Lower leg skin (tissue), 3 donors: Measurements from ENCODE around the gene CFB.

Experiments used
- CTCF ChIP-seq, 3 donors: fragments of 450-650 bp; IDR thresholded peaks; one replicate each; pipeline ENCODE4 v1.5.1; 2016; ENCODE audit warnings: antibody characterized with exemption in 3 of 3, mild to moderate bottlenecking in 3 of 3, moderate library complexity in 2 of 3
- POLR2A ChIP-seq, 2 donors: fragments of 450-650 bp; IDR thresholded peaks; one replicate each; pipeline ENCODE4 v1.6.1; 2016 to 2017; ENCODE audit warnings: antibody characterized with exemption in 2 of 2, mild to moderate bottlenecking in 1 of 2, moderate library complexity in 1 of 2

- TF ChIP-seq CTCF (IDR thresholded peaks at IDR 0.05), result no peak
- TF ChIP-seq POLR2A (IDR thresholded peaks at IDR 0.05), result no peak
Measured at GRCh38 chr6:31905041-31905440, 40.9 kb upstream of the CFB start.
